Endothelial cell of umbilical vein (primary cell): ENCODE results near the gene SMARCA4. TPM values are rescaled to one million over a fixed set of nuclear protein-coding genes. Genes with fewer than 3 reads are reported as not detected.

Source experiments
- BruUV-seq: library from RNA; stranded (reverse); fragments of 400-500 nt; replicated peaks from 2 replicates; lab custom pipeline; 2021; lab: Mats Ljungman, UMichigan
- CTCF ChIA-PET: fragments of 300-600, 350-600 bp; sonication (Branson Sonifier 250); formaldehyde crosslinking; loops from one replicate; lab custom pipeline; 2021; ENCODE audit warnings: antibody characterized with exemption, inconsistent platforms; lab: Charles Lee
- POLR2A ChIA-PET: fragments of 300-600, 350-600 bp; sonication (Branson Sonifier 250); formaldehyde crosslinking; loops from one replicate; lab custom pipeline; 2021; ENCODE audit warnings: antibody characterized with exemption, inconsistent platforms; lab: Charles Lee
- DNase-seq: peaks from one replicate; pipeline ENCODE4 v3.0.0-alpha.2; 2011; ENCODE audit warnings: low read depth, low spot score
- FAIRE-seq: peaks from 2 replicates; lab custom pipeline; 2011; peaks lifted over from hg19 to GRCh38; lab: Jason Lieb, UNC
- H2AFZ ChIP-seq: 2 replicates; pipeline ENCODE4 v1.6.0; 2012; ENCODE audit warnings: low read depth, low read length, control low read depth, inconsistent platforms
- H3K27ac ChIP-seq: 2 replicates; pipeline ENCODE4 v1.5.1; 2011; ENCODE audit warnings: low read depth, mild to moderate bottlenecking, control low read depth, low read length, moderate library complexity; ENCODE audit not compliant: insufficient read depth
- H3K27me3 ChIP-seq, 2 experiments: 2 replicates each; pipeline versions ENCODE4 v1.6.0 to v1.6.1; 2011; ENCODE audit warnings: low read length in 2 of 2, mixed read lengths in 1 of 2; ENCODE audit not compliant: control insufficient read depth in 2 of 2, insufficient read depth in 2 of 2
- H3K36me3 ChIP-seq, 2 experiments: 2 replicates in 1 of 2; 3 replicates in 1 of 2; pipeline ENCODE4 v1.5.1; 2011; ENCODE audit warnings: low read length in 2 of 2, mild to moderate bottlenecking in 1 of 2, moderate library complexity in 1 of 2; ENCODE audit not compliant: control insufficient read depth in 2 of 2, insufficient read depth in 2 of 2; ENCODE audit errors: extremely low read depth in 1 of 2
- H3K4me1 ChIP-seq: 3 replicates; pipeline ENCODE4 v1.5.1; 2011; ENCODE audit warnings: mild to moderate bottlenecking, low read length; ENCODE audit not compliant: control insufficient read depth, insufficient read depth; ENCODE audit errors: extremely low read depth
- H3K4me2 ChIP-seq: 2 replicates; pipeline ENCODE4 v1.6.1; 2011; ENCODE audit warnings: low read length, control low read depth, mixed read lengths; ENCODE audit not compliant: insufficient read depth
- H3K4me3 ChIP-seq, 3 experiments: fragments of 200-600 bp in 1 of 3; sonication (generic), shearing (Covaris generic) in 1 of 3; replicated peaks in 1 of 3; 2 replicates each; pipeline ENCODE4 v1.5.1; 2011 to 2016; ENCODE audit warnings: control low read depth in 3 of 3, low read length in 3 of 3, mild to moderate bottlenecking in 2 of 3, inconsistent platforms in 1 of 3, low read depth in 1 of 3, moderate library complexity in 1 of 3; ENCODE audit not compliant: insufficient read depth in 1 of 3
- H3K79me2 ChIP-seq: 2 replicates; pipeline ENCODE4 v1.6.0; 2012; ENCODE audit warnings: low read length, inconsistent platforms; ENCODE audit not compliant: control insufficient read depth, insufficient read depth
- H3K9ac ChIP-seq: replicated peaks from 2 replicates; pipeline ENCODE3; 2011; ENCODE audit warnings: low read length, control low read depth; ENCODE audit not compliant: insufficient read depth; ENCODE audit errors: extremely low read depth
- H3K9me1 ChIP-seq: replicated peaks from 3 replicates; pipeline ENCODE4 v1.6.0; 2011; ENCODE audit warnings: mild to moderate bottlenecking, low read length; ENCODE audit not compliant: control insufficient read depth, insufficient read depth; ENCODE audit errors: extremely low read depth
- H3K9me3 ChIP-seq: replicated peaks from 2 replicates; pipeline ENCODE4 v1.5.1; 2012; ENCODE audit warnings: low read length, inconsistent platforms; ENCODE audit not compliant: control insufficient read depth, insufficient read depth
- H4K20me1 ChIP-seq: replicated peaks from 2 replicates; pipeline ENCODE3; 2011; ENCODE audit warnings: mild to moderate bottlenecking, low read length; ENCODE audit not compliant: control insufficient read depth, insufficient read depth; ENCODE audit errors: extremely low read depth
- CTCF ChIP-seq, 2 donors: IDR thresholded peaks; 1 replicate in 1 of 2; 2 replicates in 1 of 2; pipeline ENCODE4 v1.5.1; 2011; ENCODE audit warnings: low read length in 2 of 2, mild to moderate bottlenecking in 2 of 2, moderate library complexity in 2 of 2, control low read depth in 1 of 2, inconsistent platforms in 1 of 2, low read depth in 1 of 2; ENCODE audit not compliant: insufficient read depth in 1 of 2; ENCODE audit errors: extremely low read depth in 1 of 2
- EZH2 ChIP-seq: IDR thresholded peaks from 2 replicates; pipeline ENCODE4 v1.6.1; 2012; ENCODE audit warnings: borderline replicate concordance, low read depth, mild to moderate bottlenecking, moderate library complexity, low read length, inconsistent platforms; ENCODE audit not compliant: severe bottlenecking
- FOS ChIP-seq: IDR thresholded peaks from 2 replicates; pipeline ENCODE4 v1.6.1; 2011; ENCODE audit warnings: mild to moderate bottlenecking, low read length, moderate library complexity, borderline replicate concordance; ENCODE audit not compliant: insufficient read depth
- GATA2 ChIP-seq: IDR thresholded peaks from 2 replicates; pipeline ENCODE4 v1.7.0; 2011; ENCODE audit warnings: low read depth, mild to moderate bottlenecking, moderate library complexity, mixed read lengths, low read length; ENCODE audit not compliant: insufficient read length, insufficient read depth
- JUN ChIP-seq: IDR thresholded peaks from 2 replicates; pipeline ENCODE4 v1.6.1; 2011; ENCODE audit warnings: borderline replicate concordance, low read depth; ENCODE audit not compliant: insufficient read length, insufficient read depth
- MAX ChIP-seq: IDR thresholded peaks from 2 replicates; pipeline ENCODE4 v1.6.1; 2011; ENCODE audit not compliant: insufficient read depth, insufficient read length
- MYC ChIP-seq: IDR thresholded peaks from one replicate; pipeline ENCODE4 v1.6.1; 2011; ENCODE audit warnings: mild to moderate bottlenecking, low read depth, low read length
- POLR2A ChIP-seq: IDR thresholded peaks from 2 replicates; pipeline ENCODE4 v1.6.1; 2012; ENCODE audit warnings: low read depth, mild to moderate bottlenecking, control low read depth, low read length
- POLR2AphosphoS5 ChIP-seq: IDR thresholded peaks from 2 replicates; pipeline ENCODE4 v1.6.1; 2012; ENCODE audit warnings: low read depth, mild to moderate bottlenecking, control low read depth, low read length, moderate library complexity; ENCODE audit not compliant: insufficient read depth
- dilution Hi-C: fragments of 300-500 bp; cut with MboI; formaldehyde crosslinking; loops from one replicate; pipeline ENCODE4 v1.15.0; 2019; ENCODE audit warnings: low sequenced_read_pairs; ENCODE audit not compliant: extremely low pct_ligation_motif_present
- intact Hi-C: fragments of 100-400 bp; cut with micrococcal nuclease; formaldehyde crosslinking; loops from one replicate; pipeline ENCODE4 v1.10.0; 2022
- polyA plus RNA-seq, 4 experiments: library from polyadenylated mRNA; depleted of rRNA in 3 of 4; stranded (reverse) in 3 of 4; unstranded in 1 of 4; fragments of >200 nt; gene quantifications; 2 replicates each; pipeline versions ENCODE4 v1.2.1 to v1.2.3, GENCODE V29; 2011 to 2012; ENCODE audit warnings: missing spikeins in 1 of 4
- total RNA-seq: library from RNA; stranded (reverse); gene quantifications from 2 replicates; pipeline ENCODE4 v1.2.3, GENCODE V29; 2021

SMARCA4 gene
- total and polyA plus RNA-seq, 2 donors (not counting 3 experiments of a cell fraction or from before 2014, with no cell fraction given): 65.0 to 177 TPM

GRCh38 chr19:11105014-11105636 lies 144.3 kb downstream of the SMARCA4 start:
- no peak overlapping the region for H3K4me3 ChIP-seq
- dilution Hi-C loops (no loop called here), intact Hi-C loops (no loop called here)
- TF ChIP-seq POLR2AphosphoS5 (no peak), MYC (no peak), EZH2 (no peak), CTCF (IDR thresholded peaks at IDR 0.05; ENCODE audit: extremely low read depth in 1 of 2, insufficient read depth in 1 of 2, low read depth in 1 of 2, low read length in 2 of 2) (no peak), JUN (no peak), FOS (no peak), MAX (no peak), GATA2 (no peak), POLR2A (no peak)
- no peak overlapping the region for H3K4me2 ChIP-seq
- H3K79me2 ChIP-seq: peaks cover 65% of the 10 kb centered on the region
- H3K27me3 ChIP-seq: no peaks in the 10 kb centered on the region
- H4K20me1 ChIP-seq: no peaks in the 10 kb centered on the region
- peaks cover 20 to 30% of the 10 kb centered on the region in 2 experiments for H3K36me3 ChIP-seq
- ChIA-PET POLR2A (no interaction called here), CTCF (no interaction called here)
- H3K27ac ChIP-seq: no peak overlapping the region
- BruUV-seq: no TSS peak
- H3K9me1 ChIP-seq: no peaks in the 10 kb centered on the region
- DNase-seq (no peak), FAIRE-seq (no peak)
- H3K9ac ChIP-seq: no peak overlapping the region
- H3K9me3 ChIP-seq: no peaks in the 10 kb centered on the region
- peaks cover under 1% of the 10 kb centered on the region for H3K4me1 ChIP-seq
- H2AFZ ChIP-seq: no peak overlapping the region
